ENCODE results near the gene TMEM247. TPM values are rescaled to one million over a fixed set of nuclear protein-coding genes. Genes with fewer than 3 reads are reported as not detected.

Gene TMEM247
- total RNA-seq, 1 experiment from 2014 or later: not detected

- no peaks in the 10 kb centered on the region for H3K9me2 ChIP-seq (ENCODE audit: insufficient read depth)
- no peaks in the 10 kb centered on the region for H3K4me1 ChIP-seq (replicated peaks; ENCODE audit: insufficient read depth)
- no peaks in the 10 kb centered on the region for H4K20me1 ChIP-seq (ENCODE audit: insufficient read depth)
- no peak for TF ChIP-seq CTCF (conservative IDR thresholded peaks at IDR 0.05)
- no peak for TF ChIP-seq EZH2 (IDR thresholded peaks at IDR 0.05; ENCODE audit: low read depth)
- POLR2A ChIA-PET (ENCODE audit: unreplicated experiment): interaction anchor here (0.6 kb wide), 1 partner anchor 410 kb away, joined by 4 read pairs; no protein-coding TSS in a partner anchor
- no peaks in the 10 kb centered on the region for H3K9me3 ChIP-seq (ENCODE audit: insufficient read depth, low read depth)
- intact Hi-C loops (cut with micrococcal nuclease; ENCODE audit: unreplicated experiment): no loop called here
- no peaks in the 10 kb centered on the region for H3F3A ChIP-seq (ENCODE audit: insufficient read depth, low read depth)
- H3K36me3 ChIP-seq (ENCODE audit: low read depth): no peaks in the 10 kb centered on the region
- CTCF ChIA-PET: no interaction called here
- no peak for DNase-seq
- H3K4me3 ChIP-seq: no peak overlapping the region
- H3K4me2 ChIP-seq: no peak overlapping the region
- no peak overlapping the region for H2AFZ ChIP-seq
- no peak overlapping the region for H3K27ac ChIP-seq
- no peaks in the 10 kb centered on the region for H3K79me2 ChIP-seq (ENCODE audit: low read depth)
- no peaks in the 10 kb centered on the region for H3K27me3 ChIP-seq (ENCODE audit: insufficient read depth, low read depth)
- no TSS peak for BruUV-seq (replicated peaks)
Measured at GRCh38 chr2:46508312-46508711, 28.9 kb downstream of the TMEM247 start.

- Histone ChIP-seq H3K36me3 (ENCODE audit: low read depth) (no peaks in the 10 kb centered on the region), H3K27ac (no peak overlapping the region), H3K9me2 (ENCODE audit: insufficient read depth) (no peaks in the 10 kb centered on the region), H3F3A (ENCODE audit: insufficient read depth, low read depth) (no peaks in the 10 kb centered on the region), H3K4me2 (no peak overlapping the region), H4K20me1 (ENCODE audit: insufficient read depth) (no peaks in the 10 kb centered on the region), H3K9me3 (ENCODE audit: insufficient read depth, low read depth) (no peaks in the 10 kb centered on the region), H2AFZ (no peak overlapping the region), H3K4me1 (replicated peaks; ENCODE audit: insufficient read depth) (no peaks in the 10 kb centered on the region), H3K4me3 (no peak overlapping the region), H3K79me2 (ENCODE audit: low read depth) (no peaks in the 10 kb centered on the region), H3K27me3 (ENCODE audit: insufficient read depth, low read depth) (no peaks in the 10 kb centered on the region)
- CTCF ChIA-PET: no interaction called here
- BruUV-seq (replicated peaks): no TSS peak
- intact Hi-C loops (cut with micrococcal nuclease; ENCODE audit: unreplicated experiment): no loop called here
- POLR2A ChIA-PET (ENCODE audit: unreplicated experiment): interaction anchor here (0.6 kb wide), 1 partner anchor 859 kb away, joined by 3 read pairs; no protein-coding TSS in a partner anchor
- no peak for TF ChIP-seq EZH2 (IDR thresholded peaks at IDR 0.05; ENCODE audit: low read depth)
- TF ChIP-seq CTCF (conservative IDR thresholded peaks at IDR 0.05): no peak
- DNase-seq: no peak
Measured at GRCh38 chr2:46508759-46509158, 29.4 kb downstream of the TMEM247 start.

DNA sequence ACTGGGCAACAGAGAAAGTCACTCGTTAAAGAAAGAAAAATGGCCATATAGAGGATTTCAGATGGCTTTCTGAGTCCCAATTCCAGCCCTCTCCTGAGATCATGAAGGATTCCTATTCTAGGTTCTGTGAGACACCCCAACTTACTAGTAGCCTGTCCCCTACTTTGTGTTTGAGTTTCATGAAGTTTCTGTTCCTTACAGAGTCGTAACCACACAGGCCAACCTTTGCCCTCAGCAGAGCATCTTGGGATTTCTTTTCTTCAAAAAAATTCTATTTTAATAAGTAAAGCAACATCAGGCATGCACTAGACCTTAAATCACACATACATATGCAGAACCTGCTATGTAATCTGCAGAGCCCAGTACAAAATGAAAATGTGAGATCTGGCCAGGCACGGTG is 30.4 kb downstream of the TMEM247 start:
- H3K79me2 ChIP-seq (ENCODE audit: low read depth): no peaks in the 10 kb centered on the region
- H3F3A ChIP-seq (ENCODE audit: insufficient read depth, low read depth): no peaks in the 10 kb centered on the region
- no peaks in the 10 kb centered on the region for H3K36me3 ChIP-seq (ENCODE audit: low read depth)
- no TSS peak for BruUV-seq (replicated peaks)
- no peak overlapping the region for H3K27ac ChIP-seq
- no peaks in the 10 kb centered on the region for H3K9me2 ChIP-seq (ENCODE audit: insufficient read depth)
- H3K4me3 ChIP-seq: no peak overlapping the region
- TF ChIP-seq CTCF (conservative IDR thresholded peaks at IDR 0.05) (no peak), EZH2 (IDR thresholded peaks at IDR 0.05; ENCODE audit: low read depth) (no peak)
- no peaks in the 10 kb centered on the region for H3K27me3 ChIP-seq (ENCODE audit: insufficient read depth, low read depth)
- intact Hi-C loops (cut with micrococcal nuclease; ENCODE audit: unreplicated experiment): no loop called here
- H3K9me3 ChIP-seq (ENCODE audit: insufficient read depth, low read depth): no peaks in the 10 kb centered on the region
- no peaks in the 10 kb centered on the region for H4K20me1 ChIP-seq (ENCODE audit: insufficient read depth)
- ChIA-PET CTCF (no interaction called here), POLR2A (ENCODE audit: unreplicated experiment) (no interaction called here)
- DNase-seq: no peak
- no peak overlapping the region for H2AFZ ChIP-seq
- no peak overlapping the region for H3K4me2 ChIP-seq
- H3K4me1 ChIP-seq (replicated peaks; ENCODE audit: insufficient read depth): no peaks in the 10 kb centered on the region

Data from PC-9 (cell line).